Endothelial cell (in vitro differentiated cells): Measurements from ENCODE around the gene RRP12. TPM values are rescaled to one million over a fixed set of nuclear protein-coding genes. Genes with fewer than 3 reads are reported as not detected.
A peak's percentile ranks its signal among the peaks of the same experiment; 100 is the strongest.

Source experiments
- DNase-seq: peaks from one replicate; pipeline ENCODE4 v3.0.0; 2021; ENCODE audit warnings: low spot score
- H3K27ac Mint-ChIP-seq: one replicate; pipeline ENCODE4 v1.8.0; 2021; ENCODE audit warnings: mixed read lengths, inconsistent platforms; ENCODE audit not compliant: unreplicated experiment
- H3K27me3 Mint-ChIP-seq: one replicate; pipeline ENCODE4 v1.8.0; 2021; ENCODE audit warnings: mild to moderate bottlenecking, moderate library complexity, mixed read lengths, inconsistent platforms; ENCODE audit not compliant: unreplicated experiment
- H3K36me3 Mint-ChIP-seq: one replicate; pipeline ENCODE4 v1.8.0; 2021; ENCODE audit warnings: mild to moderate bottlenecking, low read depth, mixed read lengths, inconsistent platforms; ENCODE audit not compliant: unreplicated experiment
- H3K4me1 Mint-ChIP-seq: one replicate; pipeline ENCODE4 v1.8.0; 2021; ENCODE audit warnings: mild to moderate bottlenecking, mixed read lengths, inconsistent platforms; ENCODE audit not compliant: unreplicated experiment
- H3K4me3 Mint-ChIP-seq: one replicate; pipeline ENCODE4 v1.8.0; 2021; ENCODE audit warnings: mild to moderate bottlenecking, mixed read lengths, inconsistent platforms; ENCODE audit not compliant: unreplicated experiment
- H3K9me3 Mint-ChIP-seq: one replicate; pipeline ENCODE4 v1.8.0; 2021; ENCODE audit warnings: mixed read lengths, inconsistent platforms; ENCODE audit not compliant: unreplicated experiment
- total RNA-seq: library from RNA; stranded (reverse); fragmentation: NEBNext Ultra II Directional; extraction: Animal tissue kit (Norgen Biotek cat#: 25700); gene quantifications from one replicate; pipeline ENCODE4 v1.2.1, GENCODE V29; 2021; ENCODE audit not compliant: unreplicated experiment
- TF ChIP-seq, protein P1 (sequence below): fragments of 200-600 bp; sonication (generic); IDR thresholded peaks from one replicate; pipeline ENCODE4 v1.5.0; 2021; ENCODE audit warnings: antibody characterized with exemption; ENCODE audit not compliant: unreplicated experiment

RRP12 gene
- total RNA-seq, 1 donor from 2014 or later: 19.5 TPM

DNA sequence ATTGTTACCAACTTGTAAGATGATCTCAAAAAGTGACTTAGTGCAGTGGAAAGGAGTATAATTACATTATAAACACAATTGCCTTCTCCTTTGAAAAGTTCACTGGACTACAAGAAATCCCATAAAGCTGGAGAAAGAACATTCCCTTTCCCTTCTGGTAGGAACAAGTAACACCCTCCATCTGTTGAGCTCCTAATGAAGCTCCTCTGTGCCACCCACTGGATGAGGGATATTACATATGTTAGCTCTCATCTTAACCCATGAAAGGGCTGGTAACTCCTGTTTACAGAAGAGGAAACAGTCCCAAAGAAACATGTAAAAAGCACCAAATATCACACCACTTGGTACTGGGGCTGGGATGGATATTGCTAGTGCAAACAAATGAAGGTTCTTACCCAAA, 32.9 kb upstream of the RRP12 start:
- H3K9me3 Mint-ChIP-seq: no peaks in the 10 kb centered on the region
- no peak for DNase-seq
- H3K36me3 Mint-ChIP-seq: peaks cover 28% of the 10 kb centered on the region
- peaks cover 4% of the 10 kb centered on the region for H3K4me1 Mint-ChIP-seq
- H3K27me3 Mint-ChIP-seq: no peaks in the 10 kb centered on the region
- no peak overlapping the region for H3K27ac Mint-ChIP-seq
- no peak overlapping the region for H3K4me3 Mint-ChIP-seq
- TF ChIP-seq, protein P1, sequence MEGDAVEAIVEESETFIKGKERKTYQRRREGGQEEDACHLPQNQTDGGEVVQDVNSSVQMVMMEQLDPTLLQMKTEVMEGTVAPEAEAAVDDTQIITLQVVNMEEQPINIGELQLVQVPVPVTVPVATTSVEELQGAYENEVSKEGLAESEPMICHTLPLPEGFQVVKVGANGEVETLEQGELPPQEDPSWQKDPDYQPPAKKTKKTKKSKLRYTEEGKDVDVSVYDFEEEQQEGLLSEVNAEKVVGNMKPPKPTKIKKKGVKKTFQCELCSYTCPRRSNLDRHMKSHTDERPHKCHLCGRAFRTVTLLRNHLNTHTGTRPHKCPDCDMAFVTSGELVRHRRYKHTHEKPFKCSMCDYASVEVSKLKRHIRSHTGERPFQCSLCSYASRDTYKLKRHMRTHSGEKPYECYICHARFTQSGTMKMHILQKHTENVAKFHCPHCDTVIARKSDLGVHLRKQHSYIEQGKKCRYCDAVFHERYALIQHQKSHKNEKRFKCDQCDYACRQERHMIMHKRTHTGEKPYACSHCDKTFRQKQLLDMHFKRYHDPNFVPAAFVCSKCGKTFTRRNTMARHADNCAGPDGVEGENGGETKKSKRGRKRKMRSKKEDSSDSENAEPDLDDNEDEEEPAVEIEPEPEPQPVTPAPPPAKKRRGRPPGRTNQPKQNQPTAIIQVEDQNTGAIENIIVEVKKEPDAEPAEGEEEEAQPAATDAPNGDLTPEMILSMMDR: no peak

DNA sequence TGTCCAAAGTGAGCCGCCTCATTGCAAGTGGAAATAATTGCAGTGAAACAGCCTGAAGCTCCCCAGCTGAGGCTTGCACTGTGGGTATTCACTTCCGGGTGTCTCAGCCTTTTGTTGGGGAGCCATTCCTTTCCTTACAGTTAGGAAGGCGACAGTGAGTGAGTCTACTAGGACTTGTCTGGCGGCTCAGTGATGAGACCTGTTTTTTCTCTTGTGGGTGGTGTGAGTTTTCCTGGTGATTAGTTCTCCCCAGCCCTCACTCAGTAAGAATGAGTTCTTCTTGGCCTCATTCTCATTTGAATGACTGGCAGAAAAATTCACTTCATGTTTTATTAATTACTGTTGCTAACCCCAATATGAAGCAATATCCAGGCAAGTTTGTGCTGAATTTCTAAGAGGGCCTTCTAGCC, 27.4 kb upstream of the RRP12 start:
- Mint-ChIP-seq H3K4me3 (peak overlapping the region; percentile 81), H3K27ac (peak overlapping the region; percentile 97), H3K4me1 (peaks cover 16% of the 10 kb centered on the region), H3K27me3 (peaks cover 3% of the 10 kb centered on the region), H3K9me3 (no peaks in the 10 kb centered on the region), H3K36me3 (peaks cover 22% of the 10 kb centered on the region)
- no peak for DNase-seq
- TF ChIP-seq, protein P1: no peak

DNA sequence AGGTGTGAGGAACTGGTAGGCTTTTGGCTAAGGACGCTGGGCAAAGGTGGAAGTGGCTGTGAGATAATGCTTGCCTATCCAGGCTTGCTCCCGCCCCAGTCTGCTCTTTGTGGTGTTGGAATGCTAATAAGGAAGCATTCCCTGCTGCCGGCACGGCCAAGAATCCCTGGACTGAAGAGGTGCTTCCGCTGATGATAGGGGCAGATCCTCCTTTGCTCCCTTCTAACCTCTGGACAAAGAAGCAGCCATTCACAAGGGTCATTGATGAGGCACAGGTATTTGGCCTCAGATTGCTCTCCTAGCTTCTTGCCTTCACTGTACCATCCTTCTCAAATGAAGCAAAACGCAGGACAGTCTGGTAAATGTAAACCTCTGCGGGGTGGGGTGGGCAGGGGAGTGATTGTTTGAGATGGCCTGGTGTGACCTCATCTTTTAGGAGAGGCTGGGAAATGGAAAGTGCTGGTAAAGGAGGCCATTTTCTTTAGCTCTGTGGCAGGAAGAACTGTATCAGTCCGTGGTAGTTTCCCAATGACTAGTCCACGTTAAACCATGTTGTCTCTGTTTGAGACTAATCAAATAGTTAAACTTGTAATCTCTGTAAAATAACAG, 26.5 kb upstream of the RRP12 start:
- Mint-ChIP-seq H3K9me3 (no peaks in the 10 kb centered on the region), H3K4me1 (peaks cover 18% of the 10 kb centered on the region), H3K27me3 (peaks cover 3% of the 10 kb centered on the region), H3K27ac (peak overlapping the region; percentile 98), H3K4me3 (peak overlapping the region; percentile 96), H3K36me3 (peaks cover 19% of the 10 kb centered on the region)
- TF ChIP-seq, protein P1: no peak
- DNase-seq: peak; percentile 65

DNA sequence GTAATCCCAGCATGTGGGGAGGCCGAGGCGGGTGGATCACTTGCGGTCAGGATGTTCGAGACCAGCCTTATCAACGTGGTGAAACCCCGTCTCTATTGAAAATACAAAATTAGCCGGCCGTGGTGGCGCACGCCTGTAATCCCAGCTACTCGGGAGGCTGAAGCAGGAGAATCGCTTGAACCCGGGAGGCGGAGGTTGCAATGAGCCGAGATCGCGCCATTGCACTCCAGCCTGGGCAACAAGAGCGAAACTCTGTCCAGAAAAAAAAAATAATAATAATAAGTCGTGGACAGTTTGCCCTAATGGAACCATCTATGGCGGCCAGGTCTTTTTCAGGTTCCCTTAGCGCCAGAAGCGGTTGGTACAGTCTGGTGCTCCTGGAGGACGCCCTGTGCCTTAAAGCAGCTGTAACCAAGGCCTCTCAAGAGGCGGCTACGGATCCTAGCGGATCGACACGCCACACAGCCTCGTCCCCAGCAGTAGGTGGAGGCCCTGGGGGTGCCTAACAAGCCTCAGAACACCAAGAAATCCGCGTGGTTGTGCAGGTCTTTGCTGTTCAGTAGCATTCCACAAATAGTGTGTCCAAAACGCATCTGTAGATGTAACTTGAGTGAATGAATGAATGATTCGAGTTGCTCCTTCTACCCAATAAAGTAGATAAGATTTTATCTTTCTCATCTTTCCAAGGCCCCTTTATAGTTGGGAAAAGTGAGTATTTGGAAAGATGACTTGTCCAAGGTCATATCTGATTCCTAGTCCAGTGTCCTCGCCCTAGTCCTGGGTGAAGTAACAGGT, 25.8 kb upstream of the RRP12 start:
- DNase-seq: peak; percentile 24
- peaks cover 16% of the 10 kb centered on the region for H3K36me3 Mint-ChIP-seq
- peaks cover 18% of the 10 kb centered on the region for H3K4me1 Mint-ChIP-seq
- TF ChIP-seq, protein P1: no peak
- H3K27ac Mint-ChIP-seq: peak overlapping the region; percentile 98
- peaks cover 3% of the 10 kb centered on the region for H3K27me3 Mint-ChIP-seq
- peak overlapping the region; percentile 96 for H3K4me3 Mint-ChIP-seq
- no peaks in the 10 kb centered on the region for H3K9me3 Mint-ChIP-seq
